Prostate gland (tissue), 2 donors: ENCODE results near the gene EFNA2.

ENCODE experiments used
- CTCF ChIP-seq, 4 experiments: fragments of 200-600 bp in 2 of 4; fragments of 450-650 bp in 2 of 4; sonication (generic) in 2 of 4; IDR thresholded peaks; 1 replicate in 3 of 4; 2 replicates in 1 of 4; pipeline ENCODE4 v1.5.1; 2016 to 2019; ENCODE audit warnings: antibody characterized with exemption in 4 of 4, mild to moderate bottlenecking in 2 of 4, moderate library complexity in 2 of 4
- POLR2A ChIP-seq: fragments of 450-650 bp; IDR thresholded peaks from one replicate; pipeline ENCODE4 v1.6.1; 2016; ENCODE audit warnings: antibody characterized with exemption, mild to moderate bottlenecking
- POLR2AphosphoS5 ChIP-seq: sonication (generic); formaldehyde crosslinking; IDR thresholded peaks from one replicate; pipeline ENCODE4 v1.6.1; 2017; ENCODE audit warnings: antibody characterized with exemption

- no peak for TF ChIP-seq CTCF (IDR thresholded peaks at IDR 0.05)
- peak; percentile 83 for TF ChIP-seq POLR2AphosphoS5
- peak; percentile 94 for TF ChIP-seq POLR2A
These were observed 24.7 kb upstream of the EFNA2 start for GRCh38 chr19:1260749-1261537.
